SK-N-SH (cell line): ENCODE results near the gene WNT6. TPM values are rescaled to one million over a fixed set of nuclear protein-coding genes. Genes with fewer than 3 reads are reported as not detected.

Experiments used
- CTCF ChIA-PET: fragments of 300-600, 350-600 bp; formaldehyde crosslinking; extraction: SDS; loops from one replicate; lab custom pipeline; 2021; lab: Yijun Ruan, JAX
- POLR2A ChIA-PET: fragments of 350-600 bp; sonication (Branson Sonifier 250); formaldehyde crosslinking; extraction: SDS; loops from one replicate; lab custom pipeline; 2020; ENCODE audit warnings: antibody characterized with exemption, inconsistent platforms; lab: Yijun Ruan, JAX
- DNase-seq: peaks from one replicate; pipeline ENCODE4 v3.0.0; 2012
- H2AFZ ChIP-seq: fragments of 200-600 bp; sonication (generic); 2 replicates; pipeline ENCODE4 v1.8.1; 2016; ENCODE audit warnings: antibody characterized with exemption, mild to moderate bottlenecking, low read depth
- H3F3A ChIP-seq: fragments of 200-600 bp; sonication (generic); replicated peaks from 2 replicates; pipeline ENCODE3; 2016; ENCODE audit warnings: antibody characterized with exemption, mild to moderate bottlenecking; ENCODE audit not compliant: insufficient read depth
- H3K27ac ChIP-seq, 2 experiments: fragments of 200-500 bp in 1 of 2; fragments of 200-600 bp in 1 of 2; sonication (Bioruptor generic) in 1 of 2; sonication (generic), shearing (Covaris generic) in 1 of 2; 2 replicates each; pipeline versions ENCODE4 v1.5.1 to v1.6.1; 2014 to 2016; ENCODE audit warnings: low read depth in 2 of 2, inconsistent platforms in 1 of 2, low read length in 1 of 2, mild to moderate bottlenecking in 1 of 2, mixed read lengths in 1 of 2
- H3K27me3 ChIP-seq: fragments of 200-600 bp; sonication (generic), shearing (Covaris generic); 2 replicates; pipeline ENCODE4 v1.6.1; 2016; ENCODE audit warnings: mixed run types; ENCODE audit not compliant: insufficient read depth
- H3K36me3 ChIP-seq, 2 experiments: fragments of 200-500 bp in 1 of 2; fragments of 200-600 bp in 1 of 2; sonication (Bioruptor generic) in 1 of 2; sonication (generic) in 1 of 2; replicated peaks in 1 of 2; 2 replicates each; pipeline versions ENCODE3 to v1.5.1; 2014 to 2016; ENCODE audit warnings: low read length in 1 of 2, mild to moderate bottlenecking in 1 of 2; ENCODE audit not compliant: insufficient read depth in 2 of 2, control insufficient read depth in 1 of 2
- H3K4me1 ChIP-seq, 2 experiments: fragments of 200-500 bp in 1 of 2; fragments of 200-600 bp in 1 of 2; sonication (Bioruptor generic) in 1 of 2; sonication (generic), shearing (Covaris generic) in 1 of 2; 2 replicates each; pipeline versions ENCODE4 v1.5.1 to v1.6.1; 2014 to 2016; ENCODE audit warnings: low read depth in 1 of 2, low read length in 1 of 2, mixed run types in 1 of 2; ENCODE audit not compliant: insufficient read depth in 2 of 2, control insufficient read depth in 1 of 2
- H3K4me2 ChIP-seq: fragments of 200-600 bp; sonication (generic), shearing (Covaris generic); 2 replicates; pipeline ENCODE4 v1.6.1; 2017; ENCODE audit warnings: mixed run types
- H3K4me3 ChIP-seq, 2 experiments: fragments of 200-500 bp in 1 of 2; fragments of 200-600 bp in 1 of 2; sonication (Bioruptor generic) in 1 of 2; sonication (generic), shearing (Covaris generic) in 1 of 2; 2 replicates each; pipeline versions ENCODE4 v1.5.1 to v1.8.1; 2014 to 2016; ENCODE audit warnings: low read depth in 2 of 2, inconsistent platforms in 1 of 2, low read length in 1 of 2, mild to moderate bottlenecking in 1 of 2, mixed read lengths in 1 of 2, moderate library complexity in 1 of 2
- H3K79me2 ChIP-seq: fragments of 200-600 bp; sonication (generic); 2 replicates; pipeline ENCODE4 v1.8.1; 2017; ENCODE audit warnings: mild to moderate bottlenecking; ENCODE audit not compliant: insufficient read depth
- H3K9ac ChIP-seq: fragments of 200-600 bp; sonication (generic); 2 replicates; pipeline ENCODE4 v1.6.1; 2017; ENCODE audit warnings: mixed run types
- H3K9me2 ChIP-seq: fragments of 200-600 bp; sonication (generic); 2 replicates; pipeline ENCODE4 v1.6.1; 2017; ENCODE audit warnings: mixed run types
- H3K9me3 ChIP-seq: fragments of 200-600 bp; sonication (generic); 2 replicates; pipeline ENCODE4 v1.6.1; 2017; ENCODE audit warnings: mixed run types, mild to moderate bottlenecking, moderate library complexity
- H4K20me1 ChIP-seq: fragments of 200-600 bp; sonication (generic); 2 replicates; pipeline ENCODE4 v1.6.1; 2017; ENCODE audit warnings: mild to moderate bottlenecking, mixed run types; ENCODE audit not compliant: insufficient read depth
- EZH2phosphoT487 ChIP-seq: fragments of 200-600 bp; sonication (generic); IDR thresholded peaks from 2 replicates; pipeline ENCODE4 v1.6.1; 2017; ENCODE audit warnings: low read depth, mixed run types, mild to moderate bottlenecking, antibody characterized with exemption, moderate library complexity, borderline replicate concordance
- FOXJ3 ChIP-seq: sonication (generic); formaldehyde crosslinking; IDR thresholded peaks from 2 replicates; pipeline ENCODE4 v1.5.1; 2020; ENCODE audit warnings: mild to moderate bottlenecking, missing genetic modification reagents
- FOXM1 ChIP-seq: IDR thresholded peaks from 2 replicates; pipeline ENCODE4 v1.4.0; 2012; ENCODE audit warnings: low read depth, mild to moderate bottlenecking
- GABPA ChIP-seq: IDR thresholded peaks from 2 replicates; pipeline ENCODE4 v1.4.0; 2012; ENCODE audit warnings: low read depth, mild to moderate bottlenecking
- MEF2A ChIP-seq: IDR thresholded peaks from 2 replicates; pipeline ENCODE4 v1.4.0; 2012; ENCODE audit warnings: low read depth, borderline replicate concordance
- MXI1 ChIP-seq: IDR thresholded peaks from 2 replicates; pipeline ENCODE4 v1.6.1; 2012; ENCODE audit warnings: mild to moderate bottlenecking, low read depth, low read length, improper control_type of control experiment
- NFIC ChIP-seq: IDR thresholded peaks from 2 replicates; pipeline ENCODE4 v1.4.0; 2012; ENCODE audit warnings: borderline replicate concordance
- NRF1 ChIP-seq: IDR thresholded peaks from 2 replicates; pipeline ENCODE4 v1.6.1; 2012; ENCODE audit warnings: low read depth, mild to moderate bottlenecking, low read length
- RFX5 ChIP-seq: IDR thresholded peaks from 2 replicates; pipeline ENCODE4 v1.6.1; 2012; ENCODE audit warnings: mild to moderate bottlenecking, improper control_type of control experiment, low read length
- RXRA ChIP-seq: IDR thresholded peaks from 2 replicates; pipeline ENCODE4 v1.4.0; 2012; ENCODE audit warnings: low read depth, mild to moderate bottlenecking, borderline replicate concordance
- SIN3A ChIP-seq: IDR thresholded peaks from 2 replicates; pipeline ENCODE4 v1.6.1; 2012; ENCODE audit warnings: low read depth, mild to moderate bottlenecking, low read length, moderate library complexity, borderline replicate concordance
- SMC3 ChIP-seq: IDR thresholded peaks from 2 replicates; pipeline ENCODE4 v1.6.1; 2012; ENCODE audit warnings: low read depth, low read length, improper control_type of control experiment
- TEAD4 ChIP-seq: IDR thresholded peaks from 2 replicates; pipeline ENCODE4 v1.4.0; 2012; ENCODE audit warnings: mild to moderate bottlenecking, borderline replicate concordance; ENCODE audit not compliant: insufficient read depth
- USF2 ChIP-seq: fragments of 150-350 bp; IDR thresholded peaks from 2 replicates; pipeline ENCODE4 v1.6.1; 2017; ENCODE audit warnings: antibody characterized with exemption, low read length, low read depth, borderline replicate concordance
- YY1 ChIP-seq: IDR thresholded peaks from 2 replicates; pipeline ENCODE4 v1.4.0; 2012; ENCODE audit warnings: low read depth, mild to moderate bottlenecking
- ZBTB33 ChIP-seq: IDR thresholded peaks from 2 replicates; pipeline ENCODE4 v1.4.0; 2012; ENCODE audit warnings: low read depth, borderline replicate concordance
- WGBS: methylation state at CpG from one replicate; pipeline ENCODE4 v1.1.6; 2017; ENCODE audit warnings: low lambda C conversion rate; 5-methylcytosine and 5-hydroxymethylcytosine counted together
- polyA plus RNA-seq, 3 experiments: library from polyadenylated mRNA; depleted of rRNA; stranded (reverse); fragments of >200 nt; gene quantifications; 2 replicates each; pipeline ENCODE4 v1.2.3, GENCODE V29; 2012

The WNT6 gene
- polyA plus RNA-seq, 1 of the 3 experiments (the other 2 are of a cell fraction), result 0.08 TPM

GRCh38 chr2:218828477-218828778 is 31.2 kb upstream of the WNT6 start:
- POLR2A ChIA-PET, result no interaction called here
- TF ChIP-seq TEAD4, result no peak
- no peak for TF ChIP-seq SMC3
- TF ChIP-seq FOXM1, result no peak
- Histone ChIP-seq H3K4me1 (peaks cover 0 to 5% of the 10 kb centered on the region in 2 experiments; a peak in 1 of 4 replicates), H3K79me2 (no peaks in the 10 kb centered on the region), H3K27ac (no peak overlapping the region), H4K20me1 (no peaks in the 10 kb centered on the region), H3K4me2 (no peak overlapping the region), H3K36me3 (no peaks in the 10 kb centered on the region), H3F3A (no peaks in the 10 kb centered on the region), H2AFZ (no peak overlapping the region), H3K9me2 (no peaks in the 10 kb centered on the region), H3K9ac (no peak overlapping the region), H3K4me3 (no peak overlapping the region), H3K27me3 (no peaks in the 10 kb centered on the region), H3K9me3 (no peaks in the 10 kb centered on the region)
- no peak for DNase-seq
- 80% methylated on average over 3 of the region's 4 CpGs for WGBS
- CTCF ChIA-PET, result interaction anchor here (1.7 to 2.7 kb wide), 3 partner anchors 10 to 118 kb away, joined by 6 to 11 read pairs (median 7); partner anchors contain the start of gene TTLL4

GRCh38 chr2:218829868-218830451 is 29.6 kb upstream of the WNT6 start:
- no peaks in the 10 kb centered on the region for H4K20me1 ChIP-seq
- H3K9ac ChIP-seq, result no peak overlapping the region
- TF ChIP-seq FOXM1 (no peak), SMC3 (no peak), NFIC (no peak), NRF1 (no peak), FOXJ3 (no peak), EZH2phosphoT487 (no peak), ZBTB33 (no peak), MEF2A (no peak), GABPA (no peak), SIN3A (no peak), USF2 (no peak), MXI1 (no peak), RFX5 (no peak), RXRA (no peak), YY1 (no peak)
- POLR2A ChIA-PET, result no interaction called here
- CTCF ChIA-PET, result interaction anchor here (1.7 to 2.7 kb wide), 3 partner anchors 9 to 120 kb away, joined by 6 to 11 read pairs (median 7); partner anchors contain the start of gene TTLL4
- H3K9me2 ChIP-seq, result no peaks in the 10 kb centered on the region
- no peak overlapping the region for H3K27ac ChIP-seq
- H3K4me2 ChIP-seq, result no peak overlapping the region
- H3K9me3 ChIP-seq, result no peaks in the 10 kb centered on the region
- H3K79me2 ChIP-seq, result no peaks in the 10 kb centered on the region
- H3K4me3 ChIP-seq, result no peak overlapping the region
- WGBS, result 78% methylated on average over 6 of the region's 17 CpGs
- no peaks in the 10 kb centered on the region for H3F3A ChIP-seq
- no peaks in the 10 kb centered on the region for H3K36me3 ChIP-seq
- H3K4me1 ChIP-seq, result peaks cover 0 to 10% of the 10 kb centered on the region in 2 experiments; a peak in 2 of 4 replicates
- no peaks in the 10 kb centered on the region; the same call in 1 of the 2 replicates for H3K27me3 ChIP-seq
- no peak for DNase-seq
- no peak overlapping the region for H2AFZ ChIP-seq
